Measurements from ENCODE around the gene SLC39A11. TPM values are rescaled to one million over a fixed set of nuclear protein-coding genes. Genes with fewer than 3 reads are reported as not detected.
"Not testable (repeated sequence)": the region's sequence is repeated elsewhere in the genome, so short reads cannot be mapped to it uniquely, and the experiment has no call there.

Gene SLC39A11
- total RNA-seq, 4 donors from 2014 or later, result 55.1 to 123 (median 97.0) TPM

DNA sequence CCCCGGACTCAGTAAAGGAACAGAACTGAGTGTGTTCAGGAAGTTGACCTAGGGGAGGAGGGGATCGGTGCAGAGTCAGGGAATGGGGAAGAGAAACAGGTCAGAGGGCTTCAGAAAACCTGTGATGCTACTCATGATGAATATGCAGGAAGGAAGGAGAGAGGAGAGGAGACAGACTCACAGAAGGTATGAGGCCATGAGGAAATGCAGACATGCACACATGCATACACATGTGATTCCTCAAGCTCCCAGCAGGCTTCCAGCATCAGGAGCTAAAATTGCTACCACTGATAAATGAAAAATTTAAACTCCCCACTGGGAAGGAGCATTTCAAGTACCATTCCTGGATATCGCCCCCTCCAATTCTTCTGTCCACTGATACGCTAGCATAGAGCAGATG lies 262.6 kb downstream of the SLC39A11 start:
- TF ChIP-seq, protein P1, sequence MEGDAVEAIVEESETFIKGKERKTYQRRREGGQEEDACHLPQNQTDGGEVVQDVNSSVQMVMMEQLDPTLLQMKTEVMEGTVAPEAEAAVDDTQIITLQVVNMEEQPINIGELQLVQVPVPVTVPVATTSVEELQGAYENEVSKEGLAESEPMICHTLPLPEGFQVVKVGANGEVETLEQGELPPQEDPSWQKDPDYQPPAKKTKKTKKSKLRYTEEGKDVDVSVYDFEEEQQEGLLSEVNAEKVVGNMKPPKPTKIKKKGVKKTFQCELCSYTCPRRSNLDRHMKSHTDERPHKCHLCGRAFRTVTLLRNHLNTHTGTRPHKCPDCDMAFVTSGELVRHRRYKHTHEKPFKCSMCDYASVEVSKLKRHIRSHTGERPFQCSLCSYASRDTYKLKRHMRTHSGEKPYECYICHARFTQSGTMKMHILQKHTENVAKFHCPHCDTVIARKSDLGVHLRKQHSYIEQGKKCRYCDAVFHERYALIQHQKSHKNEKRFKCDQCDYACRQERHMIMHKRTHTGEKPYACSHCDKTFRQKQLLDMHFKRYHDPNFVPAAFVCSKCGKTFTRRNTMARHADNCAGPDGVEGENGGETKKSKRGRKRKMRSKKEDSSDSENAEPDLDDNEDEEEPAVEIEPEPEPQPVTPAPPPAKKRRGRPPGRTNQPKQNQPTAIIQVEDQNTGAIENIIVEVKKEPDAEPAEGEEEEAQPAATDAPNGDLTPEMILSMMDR (IDR thresholded peaks at IDR 0.05), result no peak
- no peak for TF ChIP-seq POLR2A (IDR thresholded peaks at IDR 0.05)
- no peaks in the 10 kb centered on the region for H3K9me3 ChIP-seq
- H3K4me1 ChIP-seq, result no peaks in the 10 kb centered on the region
- H3K27me3 ChIP-seq, result no peaks in the 10 kb centered on the region
- H3K27ac ChIP-seq, result no peak overlapping the region
- 85 to 89% methylated on average over 4 of the region's 4 CpGs for WGBS, 2 donors
- H3K4me3 ChIP-seq (replicated peaks in 1 of 3), result no peak overlapping the region
- DNase-seq, result no peak
- intact Hi-C loops (cut with DNase I), result no loop called here
- H3K36me3 ChIP-seq, result no peaks in the 10 kb centered on the region

DNA sequence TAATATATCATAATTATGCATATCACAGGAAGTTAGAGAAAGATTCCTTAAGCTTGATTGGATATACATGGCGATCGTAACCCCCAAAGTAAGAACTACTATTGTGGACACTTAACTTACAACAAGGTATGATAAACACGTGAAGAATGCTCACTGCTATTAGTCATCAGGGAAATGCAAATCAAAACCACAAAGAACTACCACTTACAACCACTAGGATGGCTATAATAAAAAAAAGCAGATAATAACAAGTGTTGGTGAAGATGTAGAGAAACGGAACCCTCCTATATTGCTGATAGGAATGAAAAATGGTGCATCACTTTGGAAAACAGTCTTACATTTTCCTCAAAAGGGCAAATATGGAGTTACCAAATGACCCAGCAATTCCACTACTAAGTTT lies 265.9 kb downstream of the SLC39A11 start:
- Histone ChIP-seq H3K27ac (no peak overlapping the region), H3K4me1 (no peaks in the 10 kb centered on the region), H3K36me3 (no peaks in the 10 kb centered on the region), H3K4me3 (replicated peaks in 1 of 3) (no peak overlapping the region), H3K27me3 (no peaks in the 10 kb centered on the region), H3K9me3 (no peaks in the 10 kb centered on the region)
- no peak for DNase-seq
- intact Hi-C loops (cut with DNase I), result no loop called here
- TF ChIP-seq POLR2A (IDR thresholded peaks at IDR 0.05), result no peak
- TF ChIP-seq, protein P1 (IDR thresholded peaks at IDR 0.05), result peak in 1 of 6 experiments; percentile 10
- WGBS, 2 donors, result 95% methylated on average over 4 of the region's 4 CpGs

DNA sequence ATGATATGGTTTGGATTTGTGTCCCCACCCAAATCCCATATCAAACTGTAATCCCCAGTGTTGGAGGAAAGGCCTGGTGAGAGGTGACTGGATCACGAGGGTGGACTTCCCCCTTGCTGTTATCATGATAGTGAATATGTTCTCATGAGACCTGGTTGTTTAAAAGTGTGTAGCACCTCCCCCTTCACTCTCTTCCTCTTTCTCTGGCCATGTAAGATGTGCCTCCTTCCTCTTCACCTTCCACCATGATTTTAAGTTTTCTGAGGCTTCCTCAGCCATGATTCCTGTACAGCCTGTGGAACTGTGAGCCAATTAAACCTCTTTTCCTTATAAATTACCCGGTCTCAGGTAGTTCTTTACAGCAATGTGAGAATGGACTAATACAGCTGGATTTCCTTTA lies 266.4 kb downstream of the SLC39A11 start:
- H3K27ac ChIP-seq; intact Hi-C loops (cut with DNase I): not testable (repeated sequence)
- WGBS, 2 donors, result 94 to 99% methylated on average over 2 of the region's 2 CpGs

GRCh38 chr17:72825218-72825617 lies 267.3 kb downstream of the SLC39A11 start:
- H3K27me3 ChIP-seq, result no peaks in the 10 kb centered on the region
- intact Hi-C loops (cut with DNase I), result no loop called here
- H3K9me3 ChIP-seq, result no peaks in the 10 kb centered on the region
- no peaks in the 10 kb centered on the region for H3K4me1 ChIP-seq
- H3K4me3 ChIP-seq (replicated peaks in 1 of 3), result no peak overlapping the region
- no peak overlapping the region for H3K27ac ChIP-seq
- TF ChIP-seq, protein P1 (IDR thresholded peaks at IDR 0.05), result no peak
- TF ChIP-seq POLR2A (IDR thresholded peaks at IDR 0.05), result no peak
- WGBS, 2 donors, result 46 to 60% methylated on average over 1 of the region's 1 CpG
- no peaks in the 10 kb centered on the region for H3K36me3 ChIP-seq
- no peak for DNase-seq

More for the DNA sequence above, 266.4 kb downstream of the SLC39A11 start:
- H3K4me3 ChIP-seq (replicated peaks in 1 of 3); H3K4me1 ChIP-seq; H3K27me3 ChIP-seq; H3K36me3 ChIP-seq; DNase-seq; H3K9me3 ChIP-seq: not testable (repeated sequence)

DNA sequence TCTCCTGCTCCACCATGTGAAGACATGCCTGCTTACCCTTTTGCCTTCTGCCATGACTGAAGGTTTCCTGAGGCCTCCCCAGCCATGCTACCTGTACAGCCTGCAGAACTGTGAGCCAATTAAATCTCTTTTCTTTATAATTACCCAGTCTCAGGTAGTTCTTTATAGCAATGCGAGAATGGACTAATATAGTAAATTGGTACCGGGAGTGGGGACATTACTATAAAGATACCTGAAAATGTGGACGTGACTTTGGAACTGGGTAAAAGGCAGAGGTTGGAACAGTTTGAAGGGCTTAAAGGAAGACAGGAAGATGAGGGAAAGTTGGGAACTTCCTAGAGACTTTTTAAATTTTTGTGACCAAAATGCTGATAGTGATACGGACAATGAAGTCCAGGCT lies 268.2 kb downstream of the SLC39A11 start:
- H3K27me3 ChIP-seq; H3K36me3 ChIP-seq; H3K4me1 ChIP-seq; H3K27ac ChIP-seq; intact Hi-C loops (cut with DNase I); H3K9me3 ChIP-seq; DNase-seq; H3K4me3 ChIP-seq (replicated peaks in 1 of 3): not testable (repeated sequence)
- WGBS, 2 donors, result 97 to 99% methylated on average over 4 of the region's 4 CpGs

- H3K9me3 ChIP-seq, result no peaks in the 10 kb centered on the region
- no peaks in the 10 kb centered on the region for H3K36me3 ChIP-seq
- no peak overlapping the region for H3K4me3 ChIP-seq (replicated peaks in 1 of 3)
- intact Hi-C loops (cut with DNase I), result no loop called here
- 80 to 84% methylated on average over 5 of the region's 5 CpGs for WGBS, 2 donors
- TF ChIP-seq, protein P1 (IDR thresholded peaks at IDR 0.05), result no peak
- no peak for TF ChIP-seq POLR2A (IDR thresholded peaks at IDR 0.05)
- H3K27me3 ChIP-seq, result no peaks in the 10 kb centered on the region
- H3K4me1 ChIP-seq, result no peaks in the 10 kb centered on the region
- DNase-seq, result no peak
- H3K27ac ChIP-seq, result no peak overlapping the region
Measured at GRCh38 chr17:72822358-72823023, 270.0 kb downstream of the SLC39A11 start.

Data from thyroid gland (tissue), 4 donors.